Heart left ventricle (tissue), 16 donors: ENCODE measurements around the gene CAPN7. TPM values are rescaled to one million over a fixed set of nuclear protein-coding genes. Genes with fewer than 3 reads are reported as not detected.
A peak's percentile ranks its signal among the peaks of the same experiment; 100 is the strongest.

ENCODE experiments used
- ATAC-seq, 4 donors: fragments of 200-7000 bp; cut with Tn5 transposase; one replicate each; pipeline ENCODE4 v1.9.1; 2020 to 2022; ENCODE audit warnings: moderate library complexity in 4 of 4, mild to moderate bottlenecking in 3 of 4, moderate number of reproducible peaks in 1 of 4
- DNase-seq, 5 donors: peaks; one replicate each; pipeline ENCODE4 v3.0.0-alpha.2; 2020
- H3K27ac ChIP-seq, 12 donors: fragments of 200-600 bp; sonication (generic) in 4 of 12; one replicate each; pipeline versions ENCODE4 v1.5.0 to v1.8.0; 2016 to 2022; ENCODE audit warnings: mild to moderate bottlenecking in 2 of 12
- H3K27me3 ChIP-seq, 9 donors: fragments of 200-600 bp; sonication (generic) in 2 of 9; one replicate each; pipeline versions ENCODE4 v1.5.1 to v1.8.0; 2016 to 2022; ENCODE audit warnings: mild to moderate bottlenecking in 3 of 9
- H3K36me3 ChIP-seq, 9 donors: fragments of 200-600 bp; sonication (generic) in 2 of 9; one replicate each; pipeline versions ENCODE4 v1.5.0 to v1.8.0; 2018 to 2022; ENCODE audit warnings: mild to moderate bottlenecking in 2 of 9
- H3K4me1 ChIP-seq, 12 donors: fragments of 200-600 bp; sonication (generic) in 4 of 12; one replicate each; pipeline versions ENCODE4 v1.5.0 to v1.8.0; 2016 to 2022; ENCODE audit warnings: mild to moderate bottlenecking in 3 of 12
- H3K4me3 ChIP-seq, 12 donors: fragments of 200-600 bp; sonication (generic) in 4 of 12; one replicate each; pipeline versions ENCODE4 v1.5.0 to v1.8.0; 2017 to 2022; ENCODE audit warnings: mild to moderate bottlenecking in 9 of 12, moderate library complexity in 4 of 12
- H3K9me3 ChIP-seq, 12 donors: fragments of 200-600 bp; sonication (generic) in 4 of 12; one replicate each; pipeline versions ENCODE4 v1.5.0 to v1.8.0; 2016 to 2022; ENCODE audit warnings: mild to moderate bottlenecking in 1 of 12
- POLR2A ChIP-seq, 2 donors: fragments of 450-650 bp; IDR thresholded peaks; one replicate each; pipeline ENCODE4 v1.6.1; 2017; ENCODE audit warnings: antibody characterized with exemption in 2 of 2, mild to moderate bottlenecking in 2 of 2, moderate library complexity in 2 of 2
- WGBS, 4 donors: extraction: QIAGEN DNeasy Blood & Tissue Kit in 2 of 4; methylation state at CpG; one replicate each; pipeline versions ENCODE4 v1.1.5 to v1.1.7; 2013 to 2018; 5-methylcytosine and 5-hydroxymethylcytosine counted together
- intact Hi-C, 10 donors: fragments of 100-400 bp; cut with DNase I; formaldehyde crosslinking; loops; one replicate each; pipeline versions ENCODE4 v1.11.1 to v1.14.2; 2022
- polyA plus RNA-seq, 2 donors: library from polyadenylated mRNA; stranded (reverse); fragments of 200-250 nt; gene quantifications; one replicate each; pipeline ENCODE4 v1.2.3, GENCODE V29; 2013
- total RNA-seq, 9 donors: library from RNA; depleted of rRNA in 2 of 9; stranded (reverse); fragments of >200 nt in 2 of 9; fragmentation: NEBNext Ultra II Directional in 3 of 9; extraction: Animal tissue kit (Norgen Biotek cat#: 25700) in 3 of 9; gene quantifications; one replicate each; pipeline versions ENCODE4 v1.1.0 to v1.2.4, GENCODE V29; 2016 to 2023
- TF ChIP-seq, protein P1 (sequence below), 12 donors: fragments of 200-600 bp; sonication (generic) in 4 of 12; IDR thresholded peaks; one replicate each; pipeline versions ENCODE4 v1.5.0 to v1.8.0; 2018 to 2022; ENCODE audit warnings: antibody characterized with exemption in 12 of 12, mild to moderate bottlenecking in 5 of 12
- donor health status: ischemic (EF 13 %, LVEDD 7.1; RV severe dilation, severe dysfunction).
- donor health status: healthy with polysubstance abuse.
- donor health status: DM: no; HTN: yes; CAD: no.
- donor health status: DM: no; HTN: no; CAD: no.
- donor health status: ischemic (EF 25% LVEDD 6.9; RV normal size, moderate dysfunction).
- donor health status: ischemic (EF 25% LVEDD 5.7; RV mildly dilated, moderate dysfunction).
- donor health status: healthy.
- donor health status: DM: yes; HTN: yes; CAD: no.
- donor health status: ischemic (EF 35%, LVEDD 5.7; RV mildly dilated, moderate dysfunction).
- donor health status: nonischemic (EF 11% LVEDD 7.7; RV severe dilation, severe dysfunction).
- donor health status: DM: yes; HTN: yes; CAD: no.
- donor health status: PGD.
- donor health status: ischemic (EF 29% LVEDD 5.4; RV normal size, mild dysfunction).
- donor health status: nonischemic (EF 23%, LVEDD 6.1; RV moderate dilation, normal function).

The CAPN7 gene
- total and polyA plus RNA-seq, 11 donors = 9.1 to 38.2 (median 24.2) TPM

GRCh38 chr3:15280853-15281532 is 74.9 kb downstream of the CAPN7 start:
- Histone ChIP-seq H3K36me3 (peaks cover 0 to 6% (median 0%) of the 10 kb centered on the region in 9 donors), H3K27ac (no peak overlapping the region), H3K4me1 (peaks cover 0 to 22% (median 8%) of the 10 kb centered on the region in 12 donors), H3K4me3 (no peak overlapping the region), H3K9me3 (no peaks in the 10 kb centered on the region), H3K27me3 (no peaks in the 10 kb centered on the region)
- DNase-seq = no peak
- no peak for ATAC-seq
- WGBS, 4 donors = 93 to 97% (median 95%) methylated on average over 10 of the region's 10 CpGs
- TF ChIP-seq POLR2A (IDR thresholded peaks at IDR 0.05) = no peak
- TF ChIP-seq, protein P1, sequence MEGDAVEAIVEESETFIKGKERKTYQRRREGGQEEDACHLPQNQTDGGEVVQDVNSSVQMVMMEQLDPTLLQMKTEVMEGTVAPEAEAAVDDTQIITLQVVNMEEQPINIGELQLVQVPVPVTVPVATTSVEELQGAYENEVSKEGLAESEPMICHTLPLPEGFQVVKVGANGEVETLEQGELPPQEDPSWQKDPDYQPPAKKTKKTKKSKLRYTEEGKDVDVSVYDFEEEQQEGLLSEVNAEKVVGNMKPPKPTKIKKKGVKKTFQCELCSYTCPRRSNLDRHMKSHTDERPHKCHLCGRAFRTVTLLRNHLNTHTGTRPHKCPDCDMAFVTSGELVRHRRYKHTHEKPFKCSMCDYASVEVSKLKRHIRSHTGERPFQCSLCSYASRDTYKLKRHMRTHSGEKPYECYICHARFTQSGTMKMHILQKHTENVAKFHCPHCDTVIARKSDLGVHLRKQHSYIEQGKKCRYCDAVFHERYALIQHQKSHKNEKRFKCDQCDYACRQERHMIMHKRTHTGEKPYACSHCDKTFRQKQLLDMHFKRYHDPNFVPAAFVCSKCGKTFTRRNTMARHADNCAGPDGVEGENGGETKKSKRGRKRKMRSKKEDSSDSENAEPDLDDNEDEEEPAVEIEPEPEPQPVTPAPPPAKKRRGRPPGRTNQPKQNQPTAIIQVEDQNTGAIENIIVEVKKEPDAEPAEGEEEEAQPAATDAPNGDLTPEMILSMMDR (IDR thresholded peaks at IDR 0.05) = no peak
- intact Hi-C loops = no loop called here

- H3K4me3 ChIP-seq = no peak overlapping the region
- no peak for ATAC-seq
- H3K9me3 ChIP-seq = no peaks in the 10 kb centered on the region
- TF ChIP-seq, protein P1 (IDR thresholded peaks at IDR 0.05) = no peak
- no peak for TF ChIP-seq POLR2A (IDR thresholded peaks at IDR 0.05)
- no peak overlapping the region for H3K27ac ChIP-seq
- peak in 1 of 5 donors; percentile 6 for DNase-seq
- WGBS, 4 donors = 92 to 97% (median 94%) methylated on average over 9 of the region's 9 CpGs
- H3K36me3 ChIP-seq = peaks cover 0 to 14% (median 0%) of the 10 kb centered on the region in 9 donors
- intact Hi-C loops = no loop called here
- no peaks in the 10 kb centered on the region for H3K27me3 ChIP-seq
- H3K4me1 ChIP-seq = peaks cover 0 to 22% (median 8%) of the 10 kb centered on the region in 12 donors
Observed at GRCh38 chr3:15281817-15282216, 75.8 kb downstream of the CAPN7 start.

DNA sequence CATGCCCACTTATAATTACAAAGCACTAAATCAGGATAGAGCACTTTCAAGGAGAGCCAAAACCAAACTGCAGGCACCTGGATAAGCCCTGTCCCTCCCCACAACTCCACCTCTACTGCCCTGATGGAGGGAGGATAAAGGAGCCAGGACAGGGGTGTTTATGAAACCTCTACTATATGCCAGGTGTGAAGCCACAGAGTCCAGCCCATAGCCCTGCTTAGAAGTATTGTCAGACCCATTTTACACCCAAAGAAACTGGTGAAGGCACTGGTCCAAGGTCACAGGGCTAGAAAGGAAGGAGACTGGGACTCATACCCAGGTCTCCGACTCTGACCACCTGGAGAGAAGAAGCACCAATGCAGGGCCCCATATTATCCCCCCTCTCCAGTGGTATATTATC is 77.7 kb downstream of the CAPN7 start:
- no peak overlapping the region for H3K4me3 ChIP-seq
- H3K36me3 ChIP-seq = peaks cover 0 to 14% (median 0%) of the 10 kb centered on the region in 9 donors
- TF ChIP-seq, protein P1 (IDR thresholded peaks at IDR 0.05) = no peak
- no peak for TF ChIP-seq POLR2A (IDR thresholded peaks at IDR 0.05)
- no peak for ATAC-seq
- 67 to 91% (median 90%) methylated on average over 1 of the region's 1 CpG for WGBS, 4 donors
- H3K9me3 ChIP-seq = no peaks in the 10 kb centered on the region
- intact Hi-C loops = no loop called here
- no peaks in the 10 kb centered on the region for H3K27me3 ChIP-seq
- no peak for DNase-seq
- H3K27ac ChIP-seq = no peak overlapping the region
- peaks cover 0 to 38% (median 16%) of the 10 kb centered on the region in 12 donors for H3K4me1 ChIP-seq

DNA sequence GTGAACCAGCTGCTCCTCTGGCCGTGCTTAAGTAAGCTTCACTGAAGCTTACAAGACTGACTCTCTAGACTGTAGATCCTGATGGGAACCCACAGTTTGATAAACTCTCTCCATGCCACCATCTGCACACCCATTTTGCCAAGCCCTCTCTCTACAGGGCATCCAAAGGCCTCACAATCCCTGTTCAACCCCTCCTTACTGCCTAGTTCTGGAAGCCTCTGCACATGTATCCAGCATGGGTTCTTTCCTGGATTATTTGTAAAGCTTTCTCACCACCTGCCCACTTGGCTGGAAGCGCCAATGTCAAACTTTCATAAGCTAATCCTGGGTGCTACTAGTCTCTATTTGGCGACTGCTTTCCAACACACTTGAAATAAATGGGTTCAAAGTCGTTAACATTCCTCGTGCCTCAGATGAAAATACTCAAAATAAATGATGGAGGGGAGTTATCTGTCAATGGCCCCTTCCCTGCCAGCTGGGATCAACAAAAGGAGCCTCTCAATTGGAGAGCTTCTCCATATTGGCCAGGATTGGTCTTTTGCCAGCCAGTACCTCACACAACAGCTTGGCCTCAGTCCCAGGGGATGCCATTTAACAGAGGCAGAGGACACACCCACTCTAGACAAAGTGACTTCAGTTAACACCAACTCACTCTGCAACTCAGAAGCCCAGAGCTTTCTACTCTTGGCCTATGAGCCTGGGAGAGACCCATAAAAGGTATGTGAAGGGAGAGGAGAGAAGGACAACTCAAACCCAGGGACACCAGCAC is 78.3 kb downstream of the CAPN7 start:
- WGBS, 4 donors = 63 to 79% (median 67%) methylated on average over 5 of the region's 5 CpGs
- peak; percentile 30 to 78 (median 65) for ATAC-seq
- Histone ChIP-seq H3K4me3 (no peak overlapping the region), H3K27ac (peak overlapping the region in 2 of 12 donors; percentile 10 to 18), H3K36me3 (peaks cover 0 to 14% (median 0%) of the 10 kb centered on the region in 9 donors), H3K27me3 (no peaks in the 10 kb centered on the region), H3K4me1 (peaks cover 0 to 43% (median 16%) of the 10 kb centered on the region in 12 donors), H3K9me3 (no peaks in the 10 kb centered on the region)
- intact Hi-C loops = no loop called here
- TF ChIP-seq, protein P1 (IDR thresholded peaks at IDR 0.05) = no peak
- peak in 4 of 5 donors; percentile 55 to 84 (median 68) for DNase-seq
